DOHH2 (cell line): ENCODE measurements around the gene HSDL2.

Experiments
- CTCF ChIP-seq: fragments of 200-600 bp; sonication (generic); IDR thresholded peaks from one replicate; pipeline ENCODE4 v1.5.1; 2014; ENCODE audit warnings: antibody characterized with exemption, mild to moderate bottlenecking, low read depth, low read length; ENCODE audit not compliant: poor library complexity, severe bottlenecking
- EZH2phosphoT487 ChIP-seq: fragments of 200-600 bp; sonication (generic); IDR thresholded peaks from 2 replicates; pipeline ENCODE4 v1.6.1; 2017; ENCODE audit warnings: borderline replicate concordance, mild to moderate bottlenecking, antibody characterized with exemption, low read length, moderate library complexity, mixed read lengths

- no peak for TF ChIP-seq CTCF
- TF ChIP-seq EZH2phosphoT487 = no peak
Observed at GRCh38 chr9:112332977-112333638, 46.8 kb upstream of the HSDL2 start, which contains the start of gene PTBP3.
